PFSK-1 (cell line): ENCODE data around the gene CDC45.

Experiments used
- FOXP2 ChIP-seq: optimal IDR thresholded peaks from 2 replicates; pipeline ENCODE3; 2011; ENCODE audit warnings: borderline replicate concordance, control low read depth, inconsistent platforms; ENCODE audit not compliant: insufficient read depth; ENCODE audit errors: extremely low read length, extremely low read depth
- POLR2AphosphoS5 ChIP-seq: IDR thresholded peaks from 2 replicates; pipeline ENCODE4 v1.6.1; 2012; ENCODE audit warnings: low read depth, mild to moderate bottlenecking, control low read depth, low read length, moderate library complexity

DNA sequence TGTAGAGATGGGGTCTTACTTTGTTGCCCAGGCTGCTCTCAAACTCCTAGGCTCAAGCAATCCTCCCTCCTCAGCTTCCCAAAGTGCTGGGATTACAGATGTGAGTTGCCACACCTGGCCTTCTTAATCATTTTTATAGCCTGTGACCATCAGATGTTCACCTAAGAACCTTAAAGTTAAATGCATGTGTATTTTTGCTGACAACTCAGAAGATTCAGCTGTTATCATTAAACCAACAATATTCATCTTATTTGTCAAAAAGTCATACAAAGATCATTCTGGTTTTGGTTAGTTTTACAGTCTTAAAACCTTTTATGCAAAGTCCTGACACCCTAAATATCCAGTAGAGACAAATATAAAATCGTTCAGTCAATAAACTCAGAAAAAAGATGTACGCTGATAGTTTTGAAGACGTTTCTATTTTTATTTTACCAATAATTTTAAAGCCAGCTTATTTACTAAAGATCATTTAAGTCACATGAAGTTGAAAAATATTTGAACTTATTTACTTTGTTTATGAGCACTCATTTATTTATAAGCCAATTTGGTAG lies 22.3 kb downstream of the CDC45 start:
- TF ChIP-seq POLR2AphosphoS5 (no peak), FOXP2 (no peak)
